ENCODE data around the gene FLNC.

Gene FLNC

DNA sequence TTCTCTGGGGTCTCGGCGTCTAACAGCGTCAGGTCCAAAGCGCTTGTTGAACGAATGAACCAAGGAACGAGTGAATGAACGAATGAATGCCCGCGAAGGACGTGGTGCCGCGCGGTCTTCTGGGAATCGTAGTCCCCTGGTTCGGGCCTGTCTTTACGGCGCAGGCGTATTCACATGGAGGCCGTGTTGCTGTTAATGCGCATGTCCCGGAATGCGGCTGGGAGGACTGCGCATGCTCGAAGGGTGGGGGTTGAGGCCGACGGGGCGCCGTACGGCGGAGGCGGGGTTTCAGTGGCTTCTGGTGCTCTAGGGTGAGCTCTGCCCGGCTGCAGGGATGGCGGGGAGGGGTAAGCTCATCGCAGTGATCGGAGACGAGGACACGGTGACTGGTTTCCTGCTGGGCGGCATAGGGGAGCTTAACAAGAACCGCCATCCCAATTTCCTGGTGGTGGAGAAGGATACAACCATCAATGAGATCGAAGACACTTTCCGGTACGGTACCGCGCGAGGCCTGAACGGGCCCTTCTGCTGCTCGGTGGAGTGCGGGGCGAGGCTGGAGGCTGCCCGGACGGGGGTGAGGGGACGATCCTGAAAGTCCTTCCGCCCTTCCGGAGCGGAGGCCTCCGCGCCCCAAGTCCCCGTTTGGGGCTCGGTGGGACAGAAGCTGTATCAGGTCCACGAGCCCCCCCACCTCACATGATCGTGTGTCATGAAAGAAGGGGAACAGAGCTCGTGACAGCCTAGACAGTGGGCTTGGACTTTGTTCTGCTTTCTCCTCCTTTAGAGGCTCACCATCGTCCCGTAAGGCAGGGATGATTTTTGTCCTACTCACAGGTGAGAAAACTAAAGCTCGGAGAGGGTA is 32.6 kb downstream of the FLNC start, which contains the start of gene ATP6V1F:
Gene ATP6V1F, plus strand, starts transcription at position 286 of the 862 bp plus-strand sequence. Its CDS starts 49 bp downstream, at position 335.
- no peak for TF ChIP-seq ZFX (IDR thresholded peaks at IDR 0.05; ENCODE audit: borderline replicate concordance)
- TF ChIP-seq, protein P1, sequence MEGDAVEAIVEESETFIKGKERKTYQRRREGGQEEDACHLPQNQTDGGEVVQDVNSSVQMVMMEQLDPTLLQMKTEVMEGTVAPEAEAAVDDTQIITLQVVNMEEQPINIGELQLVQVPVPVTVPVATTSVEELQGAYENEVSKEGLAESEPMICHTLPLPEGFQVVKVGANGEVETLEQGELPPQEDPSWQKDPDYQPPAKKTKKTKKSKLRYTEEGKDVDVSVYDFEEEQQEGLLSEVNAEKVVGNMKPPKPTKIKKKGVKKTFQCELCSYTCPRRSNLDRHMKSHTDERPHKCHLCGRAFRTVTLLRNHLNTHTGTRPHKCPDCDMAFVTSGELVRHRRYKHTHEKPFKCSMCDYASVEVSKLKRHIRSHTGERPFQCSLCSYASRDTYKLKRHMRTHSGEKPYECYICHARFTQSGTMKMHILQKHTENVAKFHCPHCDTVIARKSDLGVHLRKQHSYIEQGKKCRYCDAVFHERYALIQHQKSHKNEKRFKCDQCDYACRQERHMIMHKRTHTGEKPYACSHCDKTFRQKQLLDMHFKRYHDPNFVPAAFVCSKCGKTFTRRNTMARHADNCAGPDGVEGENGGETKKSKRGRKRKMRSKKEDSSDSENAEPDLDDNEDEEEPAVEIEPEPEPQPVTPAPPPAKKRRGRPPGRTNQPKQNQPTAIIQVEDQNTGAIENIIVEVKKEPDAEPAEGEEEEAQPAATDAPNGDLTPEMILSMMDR (IDR thresholded peaks at IDR 0.05), result no peak
- peak within 1 kb of the TSS; percentile 57 for H3K27ac ChIP-seq

GRCh38 chr7:128863433-128863989 is 33.3 kb downstream of the FLNC start:
- peak overlapping the region; percentile 57 for H3K27ac ChIP-seq
- no peak for TF ChIP-seq ZFX (IDR thresholded peaks at IDR 0.05; ENCODE audit: borderline replicate concordance)
- TF ChIP-seq, protein P1 (IDR thresholded peaks at IDR 0.05), result peak; percentile 65

DNA sequence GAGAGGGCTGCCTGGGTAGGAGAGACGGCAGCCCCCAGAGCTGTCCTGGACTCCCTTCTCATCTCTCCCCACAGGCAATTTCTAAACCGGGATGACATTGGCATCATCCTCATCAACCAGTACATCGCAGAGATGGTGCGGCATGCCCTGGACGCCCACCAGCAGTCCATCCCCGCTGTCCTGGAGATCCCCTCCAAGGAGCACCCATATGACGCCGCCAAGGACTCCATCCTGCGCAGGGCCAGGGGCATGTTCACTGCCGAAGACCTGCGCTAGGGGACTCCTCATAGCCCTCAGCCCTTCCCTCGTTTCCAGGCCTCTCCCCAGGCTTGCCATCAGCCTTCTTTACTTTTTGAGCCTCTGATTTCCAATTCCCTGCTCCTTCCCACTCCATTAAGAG is 35.1 kb downstream of the FLNC start:
- no peak overlapping the region for H3K27ac ChIP-seq
- TF ChIP-seq, protein P1 (IDR thresholded peaks at IDR 0.05), result no peak
- no peak for TF ChIP-seq ZFX (IDR thresholded peaks at IDR 0.05; ENCODE audit: borderline replicate concordance)

GRCh38 chr7:128865996-128866877 is 36.0 kb downstream of the FLNC start:
- no peak for TF ChIP-seq ZFX (IDR thresholded peaks at IDR 0.05; ENCODE audit: borderline replicate concordance)
- TF ChIP-seq, protein P1 (IDR thresholded peaks at IDR 0.05), result no peak
- no peak overlapping the region for H3K27ac ChIP-seq

DNA sequence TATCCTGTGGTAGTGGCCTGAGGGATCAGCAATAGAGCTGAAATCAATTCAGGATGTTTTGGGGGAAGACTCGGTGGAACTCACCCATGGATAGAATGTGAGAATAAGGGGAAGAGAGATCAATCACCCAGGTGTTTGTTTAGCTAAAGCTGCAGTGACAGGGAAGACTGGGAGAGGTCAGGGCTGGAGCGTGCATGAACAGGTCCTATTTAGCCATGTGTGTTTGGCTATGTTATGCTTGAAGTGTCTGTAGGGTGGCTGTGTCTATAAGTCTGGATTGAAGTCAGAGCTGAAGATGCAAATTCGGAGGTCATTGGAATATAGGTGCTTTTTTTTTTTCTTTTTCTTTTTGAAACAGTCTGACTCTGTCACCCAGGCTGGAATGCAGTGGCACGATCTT is 37.0 kb downstream of the FLNC start:
- peak overlapping the region; percentile 2; the same call in 1 of the 2 replicates for H3K27ac ChIP-seq
- TF ChIP-seq, protein P1 (IDR thresholded peaks at IDR 0.05), result no peak
- no peak for TF ChIP-seq ZFX (IDR thresholded peaks at IDR 0.05; ENCODE audit: borderline replicate concordance)

GRCh38 chr7:128867842-128868623 is 37.8 kb downstream of the FLNC start:
- H3K27ac ChIP-seq, result peak overlapping the region; percentile 2; the same call in 1 of the 2 replicates
- TF ChIP-seq ZFX (IDR thresholded peaks at IDR 0.05; ENCODE audit: borderline replicate concordance), result no peak
- TF ChIP-seq, protein P1 (IDR thresholded peaks at IDR 0.05), result no peak

Data from 22Rv1 (cell line).